HG03432 (cell line): ENCODE data around the gene ETV6.

Source experiments
- ATAC-seq: cut with Tn5 transposase; IDR thresholded peaks from one replicate; pipeline ENCODE4 v1.9.1; 2021; ENCODE audit warnings: mild to moderate bottlenecking, moderate library complexity; ENCODE audit not compliant: unreplicated experiment

ETV6 gene

DNA sequence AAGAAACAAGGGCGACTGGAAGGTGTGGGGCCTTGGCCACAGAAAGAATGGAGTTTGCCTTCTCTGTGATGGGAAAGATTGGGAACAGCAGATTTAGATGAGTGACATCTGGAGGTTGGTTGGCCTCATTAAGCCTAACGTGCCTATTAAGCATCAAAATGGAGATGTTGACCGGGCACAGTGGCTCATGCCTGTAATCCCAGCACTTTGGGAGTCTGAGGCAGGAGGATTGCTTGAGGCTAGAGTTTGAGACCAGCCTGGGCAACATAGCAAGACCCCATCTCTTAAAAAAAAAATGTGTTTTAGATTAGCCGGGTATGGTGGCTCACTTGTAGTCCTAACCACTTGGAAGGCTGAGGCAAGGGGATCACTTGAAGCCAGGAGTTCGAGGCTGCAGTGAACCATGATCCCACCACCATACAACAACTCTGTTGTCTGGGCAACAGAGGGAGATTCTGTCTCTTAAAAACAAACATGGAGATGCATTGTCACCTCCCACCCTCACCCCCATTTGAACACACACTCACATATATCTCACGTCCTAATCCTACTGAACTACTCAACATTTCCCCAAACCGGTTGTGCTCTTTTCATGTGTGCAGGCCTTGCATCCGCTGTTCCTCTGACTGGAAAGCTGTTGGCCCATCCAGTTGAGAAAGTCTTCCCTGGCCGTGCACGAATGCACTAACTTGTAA, 172.1 kb downstream of the ETV6 start:
- ATAC-seq, result no peak

DNA sequence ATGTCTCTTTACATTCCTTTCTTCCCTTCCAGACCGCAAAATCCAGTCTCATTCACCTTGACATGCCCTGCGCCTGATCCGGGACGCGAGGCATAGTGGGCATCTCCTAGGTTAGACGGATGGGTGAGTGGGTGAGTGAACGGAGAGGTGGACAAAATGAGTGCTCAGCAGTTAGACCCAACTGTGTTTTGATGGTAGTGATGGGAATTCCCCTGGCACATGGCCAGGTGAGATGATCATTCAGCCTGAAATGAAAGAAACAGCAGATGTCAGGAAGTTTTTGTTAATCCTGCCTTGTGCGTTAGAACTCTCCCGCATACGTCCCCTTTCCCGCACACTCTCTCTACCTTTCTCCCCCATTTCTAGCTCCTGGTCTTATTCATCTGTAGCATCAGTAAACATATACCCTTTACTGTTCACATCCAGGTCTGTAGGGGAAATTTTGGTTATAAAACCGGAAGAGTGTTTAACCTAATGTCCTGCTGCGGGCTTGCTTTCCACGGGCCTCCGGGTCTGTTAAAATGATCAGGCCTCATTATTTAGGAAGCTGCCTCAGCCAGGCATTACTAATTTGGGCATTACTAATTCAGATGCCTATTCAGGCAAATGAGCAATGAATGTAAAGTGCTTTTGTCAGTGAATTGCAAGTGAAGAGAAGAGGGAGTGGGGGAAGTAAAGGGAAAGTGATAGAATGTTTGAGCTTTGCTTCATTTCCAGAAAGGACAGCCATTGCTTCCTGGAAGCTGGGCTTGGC, 172.8 kb downstream of the ETV6 start:
- peak; percentile 63 for ATAC-seq

DNA sequence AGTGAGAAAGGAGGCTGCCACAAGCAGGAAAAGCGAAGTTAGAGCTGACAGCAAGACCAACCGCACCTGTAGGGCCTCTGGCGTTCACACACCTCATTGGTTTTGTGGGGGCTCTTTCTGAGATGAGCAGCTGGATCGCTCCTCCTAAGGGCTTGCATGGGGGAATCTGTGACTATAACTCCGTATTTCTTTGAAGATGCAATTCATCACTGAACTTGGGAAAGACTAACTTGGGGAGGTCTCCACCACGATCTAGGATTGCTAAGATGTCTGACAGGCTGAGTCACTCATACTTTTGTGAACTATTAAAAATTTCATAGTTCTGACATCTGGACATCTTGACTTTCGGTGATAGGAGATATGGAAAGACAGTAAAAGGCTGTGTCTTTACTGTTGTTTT, 173.6 kb downstream of the ETV6 start:
- ATAC-seq, result no peak

- ATAC-seq, result no peak
Observed at GRCh38 chr12:11823593-11823992, 174.1 kb downstream of the ETV6 start.

DNA sequence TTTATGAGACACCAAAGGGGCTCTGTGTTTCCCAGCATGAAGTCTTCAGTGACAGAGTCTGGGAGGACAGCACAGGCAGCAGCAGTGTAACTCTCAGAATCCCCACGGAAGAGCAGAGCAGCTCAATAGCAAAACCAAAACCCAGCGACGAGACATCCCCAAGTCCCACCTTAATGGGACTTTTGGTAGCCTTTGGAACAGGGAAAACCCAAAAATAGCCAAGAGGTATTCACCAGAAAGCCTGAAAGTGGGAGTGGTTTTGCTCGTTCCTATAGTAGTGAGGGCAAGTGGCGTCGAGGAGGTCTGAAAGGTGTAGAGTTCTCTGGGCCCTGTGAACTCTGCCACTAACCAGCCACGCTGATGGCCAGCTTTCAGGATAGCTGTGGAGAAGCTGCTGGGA, 174.6 kb downstream of the ETV6 start:
- ATAC-seq, result no peak

DNA sequence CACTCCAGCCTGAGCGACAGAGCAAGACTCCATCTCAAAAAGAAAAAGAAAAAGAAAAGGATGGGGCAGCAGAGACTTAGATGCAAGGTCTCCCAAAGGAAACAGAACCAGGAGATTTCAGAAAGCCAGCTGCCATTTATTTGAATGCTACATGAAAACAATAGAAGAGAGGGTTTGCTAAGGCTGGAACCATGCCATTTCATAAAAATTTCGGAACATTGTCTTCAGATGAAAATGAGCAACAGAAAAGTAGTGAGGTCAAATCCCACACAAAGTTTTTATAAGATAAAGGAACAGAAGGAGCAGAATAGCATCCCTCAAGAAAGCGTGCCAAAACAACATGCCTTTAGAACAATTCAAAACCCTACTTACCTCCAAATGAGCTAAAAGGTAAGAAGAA, 175.3 kb downstream of the ETV6 start:
- ATAC-seq, result no peak

- ATAC-seq, result no peak
Observed at GRCh38 chr12:11825278-11825677, 175.8 kb downstream of the ETV6 start.

DNA sequence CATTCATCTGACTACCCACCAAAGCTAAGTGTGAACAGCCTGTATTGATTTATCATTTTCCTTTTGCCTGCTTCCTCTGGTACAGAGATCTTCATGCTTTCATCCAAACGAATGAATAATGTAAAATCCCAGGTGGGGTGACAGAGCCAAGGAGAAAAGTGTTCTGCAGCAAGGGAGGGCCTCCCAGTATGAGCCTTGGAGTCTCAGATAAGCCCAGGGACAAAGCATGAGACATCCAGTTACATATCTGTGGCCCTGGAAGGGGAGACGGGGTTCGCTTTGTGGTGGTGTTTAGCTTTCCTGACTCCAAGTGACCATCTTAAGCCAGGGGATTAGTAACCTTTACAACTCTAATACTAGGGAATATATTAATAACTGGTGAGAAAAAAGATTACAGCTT, 177.1 kb downstream of the ETV6 start:
- no peak for ATAC-seq

DNA sequence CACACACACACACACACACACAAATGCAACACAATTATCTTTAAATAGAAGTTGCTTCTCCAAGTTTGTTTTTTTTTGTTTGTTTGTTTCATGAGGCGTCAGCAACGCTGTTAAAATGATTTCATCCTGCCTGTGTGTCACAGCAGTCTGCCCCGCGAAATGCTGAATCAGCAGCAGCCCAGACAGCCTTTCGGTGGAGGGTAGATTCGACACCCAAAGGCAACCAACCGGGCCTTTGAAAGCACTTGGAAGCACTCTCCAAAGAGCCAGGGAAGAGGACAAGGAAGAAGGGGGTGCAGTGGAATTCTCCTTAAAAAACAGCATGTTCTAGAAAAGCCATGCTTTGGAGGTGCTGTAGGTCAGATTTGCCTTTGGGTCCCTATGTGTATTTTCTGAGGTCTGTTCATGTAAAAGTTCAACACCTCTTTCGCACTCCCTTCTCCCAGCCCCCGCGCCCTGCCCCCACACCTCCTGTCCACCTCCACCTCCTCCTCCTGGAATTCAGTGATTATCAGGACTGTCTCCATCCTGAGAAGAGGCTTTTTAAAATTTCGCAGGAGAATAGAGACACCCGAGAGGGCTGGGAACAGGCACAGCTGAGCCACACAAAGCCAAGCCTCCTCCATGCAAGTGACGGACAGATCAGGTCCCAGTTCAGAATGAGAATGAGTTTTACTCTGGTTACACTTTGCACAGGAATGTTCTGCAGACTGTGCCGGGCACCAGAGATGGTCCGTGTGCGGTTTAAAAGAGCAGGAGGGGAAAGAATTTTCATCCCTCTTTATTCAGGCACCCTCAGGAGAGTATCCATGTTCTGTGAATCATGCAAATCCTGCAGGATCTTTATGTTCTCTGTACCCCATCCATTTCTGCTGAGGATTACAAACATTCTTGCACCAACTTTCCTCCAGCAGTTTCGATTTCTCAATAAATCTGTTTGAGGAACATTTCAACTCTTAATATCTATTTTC, 177.9 kb downstream of the ETV6 start:
- ATAC-seq, result no peak

DNA sequence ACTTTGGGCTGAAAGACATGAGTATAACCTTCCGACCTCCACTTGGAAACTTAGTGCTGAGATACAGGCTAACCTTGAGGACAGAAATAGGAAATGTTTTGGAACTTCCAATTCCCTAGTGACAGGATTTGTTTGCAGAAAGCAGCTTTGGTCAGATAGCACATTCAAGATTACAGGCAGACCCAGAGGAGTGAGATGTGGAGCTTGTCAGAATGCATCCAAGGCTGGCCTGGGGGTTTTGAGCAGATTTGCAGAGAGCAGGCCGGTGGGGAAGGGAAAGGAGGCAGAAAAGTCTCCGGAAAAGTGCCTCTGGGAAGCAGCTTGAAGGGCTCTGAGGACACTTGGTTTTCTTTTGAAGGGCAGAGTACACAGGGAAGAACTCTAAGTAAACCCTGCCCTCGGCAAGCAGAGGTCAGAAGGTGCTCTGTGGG, 180.3 kb downstream of the ETV6 start:
- no peak for ATAC-seq

DNA sequence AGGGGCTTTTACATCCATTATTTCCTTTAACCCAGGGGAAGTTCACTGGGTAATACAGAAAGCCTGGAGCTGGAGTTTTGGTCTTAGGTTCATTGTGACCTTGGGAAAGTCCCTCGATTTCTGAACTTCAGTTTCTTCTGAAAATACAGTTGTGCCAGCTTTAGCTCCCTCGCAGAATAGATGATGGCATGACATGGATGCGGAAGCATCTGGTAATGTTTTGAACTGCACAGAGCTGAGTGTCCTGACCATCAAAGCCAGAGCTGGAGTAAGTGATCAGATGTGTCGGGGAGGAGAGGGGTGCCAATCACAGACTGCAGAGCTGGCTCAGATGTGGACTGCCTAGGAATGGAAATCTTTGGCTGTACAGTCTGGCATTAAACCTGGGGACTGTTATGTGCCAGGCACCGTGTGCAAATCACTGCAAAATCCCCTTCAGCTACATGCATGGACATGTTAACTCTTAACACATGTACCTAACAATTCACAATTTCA, 180.9 kb downstream of the ETV6 start:
- ATAC-seq, result no peak

GRCh38 chr12:11832093-11832492, 182.6 kb downstream of the ETV6 start:
- ATAC-seq, result peak; percentile 22

DNA sequence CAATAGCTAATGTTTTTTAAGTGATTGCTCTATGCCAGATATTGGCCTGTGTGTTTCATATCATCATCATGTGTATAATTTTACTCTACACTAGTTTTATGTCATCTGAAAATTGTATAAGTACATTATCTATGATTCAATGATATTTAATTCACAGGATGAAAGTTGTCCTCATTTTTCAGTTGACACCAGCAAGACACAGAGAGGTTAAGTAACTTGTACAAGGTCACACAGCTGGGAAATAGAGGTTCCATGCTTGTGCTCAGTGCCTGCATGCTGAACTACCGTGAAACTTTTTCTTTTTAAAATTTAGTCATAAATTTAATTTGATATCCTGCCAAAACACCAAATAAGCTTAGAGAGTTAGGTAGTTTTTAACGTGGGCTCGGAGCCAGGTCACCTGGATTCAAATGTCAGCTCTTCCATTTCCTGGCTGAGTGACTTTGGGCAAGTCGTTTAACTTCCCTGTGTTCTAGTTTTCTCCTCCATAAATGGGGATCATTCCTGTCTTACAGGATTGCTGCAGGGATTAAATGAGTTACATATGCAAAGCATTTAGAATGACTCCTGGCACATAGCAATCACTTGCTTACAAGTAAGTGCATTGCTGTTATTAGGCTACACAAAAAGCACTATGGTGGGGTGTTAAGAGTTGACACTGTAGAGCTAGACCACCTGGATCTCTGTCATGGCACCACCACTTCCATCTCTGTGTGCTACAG, 183.9 kb downstream of the ETV6 start:
- ATAC-seq, result no peak

GRCh38 chr12:11834104-11834812, 184.8 kb downstream of the ETV6 start:
- no peak for ATAC-seq

GRCh38 chr12:11834931-11835330, 185.5 kb downstream of the ETV6 start:
- no peak for ATAC-seq

DNA sequence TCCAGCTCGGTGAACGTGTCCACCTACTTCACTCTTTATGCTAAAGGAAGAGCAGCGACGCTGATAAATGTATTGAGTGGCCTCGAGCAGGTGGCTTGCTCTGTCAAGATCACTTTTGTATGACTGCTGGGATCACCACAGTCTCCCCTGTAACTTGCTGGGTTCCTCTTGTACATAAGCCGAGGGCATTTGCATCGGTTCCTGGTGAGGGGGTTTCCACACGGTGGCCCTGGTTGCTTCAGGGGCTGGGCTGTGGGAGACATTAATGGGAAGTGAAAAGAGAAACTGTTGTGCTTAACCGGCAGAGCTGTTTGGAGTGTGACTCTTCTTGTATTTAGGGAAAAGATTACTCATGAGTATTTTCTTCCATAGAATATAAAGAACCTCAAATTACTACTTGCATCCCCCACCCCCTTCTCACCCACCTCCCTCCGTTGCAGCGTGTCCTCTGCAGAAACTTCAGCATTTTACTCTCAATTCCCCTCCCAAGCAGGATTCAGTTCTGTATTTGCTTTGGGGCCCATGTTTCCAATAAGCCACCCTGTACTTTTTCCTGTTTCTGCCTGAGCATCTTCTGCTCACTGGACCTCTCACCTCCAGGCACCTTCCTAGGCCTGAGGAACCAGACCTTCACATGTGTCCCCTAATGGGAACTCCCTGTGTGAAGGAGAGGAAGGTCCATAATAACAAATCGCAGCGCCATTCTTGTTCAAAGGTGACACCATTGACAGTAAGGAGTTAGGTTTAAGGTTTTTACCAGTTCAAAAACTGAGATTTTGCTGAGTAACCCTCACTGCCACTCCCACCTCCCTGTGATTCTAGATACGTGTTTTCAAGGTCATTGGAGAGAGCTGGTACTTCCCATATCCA, 187.0 kb downstream of the ETV6 start:
- ATAC-seq, result peak; percentile 92

- no peak for ATAC-seq
Observed at GRCh38 chr12:11837216-11837934, 187.9 kb downstream of the ETV6 start.

DNA sequence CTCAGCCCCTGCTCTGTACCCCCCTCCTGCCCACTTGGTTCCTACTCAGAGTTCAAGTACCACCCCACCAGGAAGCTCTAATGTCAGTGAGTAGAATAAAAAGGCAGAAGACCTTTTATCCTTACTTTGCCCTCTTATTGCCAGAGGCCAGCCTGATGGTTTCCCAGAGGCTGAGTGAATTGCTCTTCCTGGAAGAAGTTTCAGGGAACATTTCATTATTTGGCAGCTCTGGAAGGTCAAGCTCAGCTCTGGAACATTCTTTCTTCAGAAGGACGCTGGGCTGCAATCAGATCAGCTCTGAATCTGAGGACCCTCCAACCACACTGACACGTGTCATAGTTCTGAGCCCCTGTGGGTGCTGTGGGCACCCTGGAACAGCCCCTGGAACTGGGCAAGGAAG, 188.9 kb downstream of the ETV6 start:
- no peak for ATAC-seq
